ENCODE results near the gene MRAP.

The MRAP gene

DNA sequence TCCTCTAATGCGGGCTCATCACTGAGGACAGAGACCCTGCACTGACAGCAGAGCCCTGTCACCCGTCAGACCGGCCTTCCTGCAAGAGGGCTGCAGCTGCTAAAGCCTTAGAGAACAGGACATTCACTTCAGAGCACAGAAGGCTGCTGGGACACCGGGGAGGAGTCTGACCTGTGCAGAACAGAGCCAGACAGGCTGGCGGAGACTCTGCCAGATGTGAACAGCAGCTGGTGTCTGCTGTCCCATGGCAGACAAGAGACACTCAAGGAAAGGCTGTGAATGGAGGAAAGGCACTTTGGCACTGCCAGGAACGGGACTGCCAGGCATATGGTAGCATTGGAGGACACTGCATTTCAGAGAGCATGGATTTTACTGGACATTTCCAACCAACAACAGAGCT, 21.4 kb downstream of the MRAP start:
- no peak for TF ChIP-seq CTCF (conservative IDR thresholded peaks at IDR 0.05; ENCODE audit: control insufficient read depth, insufficient read depth, low read depth, low read length)
- H3K4me3 ChIP-seq (ENCODE audit: control insufficient read depth, low read depth, low read length), result no peak overlapping the region
- no peak for DNase-seq (ENCODE audit: low read depth)

GRCh38 chr21:32320726-32321125, 22.1 kb downstream of the MRAP start:
- no peak for DNase-seq (ENCODE audit: low read depth)
- TF ChIP-seq CTCF (conservative IDR thresholded peaks at IDR 0.05; ENCODE audit: control insufficient read depth, insufficient read depth, low read depth, low read length), result no peak

GRCh38 chr21:32321480-32321879, 22.8 kb downstream of the MRAP start:
- no peak overlapping the region for H3K4me3 ChIP-seq (ENCODE audit: control insufficient read depth, low read depth, low read length)
- no peak for DNase-seq (ENCODE audit: low read depth)
- TF ChIP-seq CTCF (conservative IDR thresholded peaks at IDR 0.05; ENCODE audit: control insufficient read depth, insufficient read depth, low read depth, low read length), result no peak

More at GRCh38 chr21:32320726-32321125, 22.1 kb downstream of the MRAP start:
- H3K4me3 ChIP-seq (ENCODE audit: control insufficient read depth, low read depth, low read length), result no peak overlapping the region

DNA sequence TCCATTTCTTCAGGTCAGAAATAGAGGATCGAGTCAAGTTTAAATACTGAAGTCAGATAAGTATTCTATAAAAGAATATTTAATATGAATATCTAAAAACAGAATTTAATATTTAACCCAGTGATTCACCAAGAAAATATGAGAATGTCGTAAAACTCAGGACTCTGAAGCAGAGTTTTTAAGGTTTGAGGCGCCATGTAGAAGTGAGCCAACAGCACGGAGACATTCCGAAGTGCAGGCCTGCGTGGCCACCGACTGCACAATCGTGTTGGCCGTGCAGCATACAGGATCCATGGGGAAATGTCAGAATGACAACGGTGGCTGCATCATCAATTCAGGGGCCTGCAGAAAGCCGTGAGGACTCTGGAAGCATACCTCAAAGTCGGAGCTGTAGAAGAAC, 23.4 kb downstream of the MRAP start:
- no peak for TF ChIP-seq CTCF (conservative IDR thresholded peaks at IDR 0.05; ENCODE audit: control insufficient read depth, insufficient read depth, low read depth, low read length)
- DNase-seq (ENCODE audit: low read depth), result no peak
- H3K4me3 ChIP-seq (ENCODE audit: control insufficient read depth, low read depth, low read length), result no peak overlapping the region

DNA sequence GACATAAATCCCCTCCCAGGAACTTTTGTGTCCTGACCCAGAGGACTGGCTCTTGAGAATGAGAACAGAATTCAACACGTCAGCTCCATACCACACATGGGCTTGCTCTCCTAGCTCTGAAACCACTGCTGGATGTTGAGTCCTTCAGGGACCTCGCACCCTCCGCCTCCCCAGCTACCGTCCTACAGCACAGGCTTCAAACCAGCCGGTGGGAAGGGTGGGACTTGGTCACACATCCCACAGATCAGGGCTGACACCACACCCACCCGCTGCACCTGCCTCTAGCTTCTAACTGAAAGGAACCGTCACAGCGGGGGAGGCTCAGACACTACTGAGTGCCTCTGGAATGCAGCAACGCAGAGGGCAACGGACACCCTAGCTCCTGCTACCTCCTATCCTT, 24.0 kb downstream of the MRAP start:
- no peak for DNase-seq (ENCODE audit: low read depth)
- no peak overlapping the region for H3K4me3 ChIP-seq (ENCODE audit: control insufficient read depth, low read depth, low read length)
- TF ChIP-seq CTCF (conservative IDR thresholded peaks at IDR 0.05; ENCODE audit: control insufficient read depth, insufficient read depth, low read depth, low read length), result no peak

DNA sequence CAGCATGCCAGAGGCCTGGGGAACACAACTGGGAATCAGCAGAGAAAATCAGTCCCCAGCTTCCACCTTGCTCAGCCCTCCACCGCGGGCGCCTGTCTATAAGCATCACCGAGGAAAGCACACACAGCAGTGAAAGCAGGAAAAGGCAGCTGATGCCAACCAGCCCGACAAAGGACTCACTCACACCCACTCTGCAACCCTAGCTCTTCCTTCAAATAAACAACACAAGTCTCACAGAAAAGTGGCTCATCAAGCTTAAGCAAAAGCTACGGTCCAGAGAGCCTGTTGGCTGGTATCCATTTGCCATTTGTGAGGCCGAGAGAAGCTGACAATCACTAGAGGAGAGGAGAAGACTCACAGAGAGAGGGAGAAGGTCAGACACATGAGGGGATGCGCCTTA, 27.1 kb downstream of the MRAP start:
- DNase-seq (ENCODE audit: low read depth), result no peak
- no peak for TF ChIP-seq CTCF (conservative IDR thresholded peaks at IDR 0.05; ENCODE audit: control insufficient read depth, insufficient read depth, low read depth, low read length)
- H3K4me3 ChIP-seq (ENCODE audit: control insufficient read depth, low read depth, low read length), result no peak overlapping the region

- peak; percentile 57 for DNase-seq (ENCODE audit: low read depth)
- no peak for TF ChIP-seq CTCF (conservative IDR thresholded peaks at IDR 0.05; ENCODE audit: control insufficient read depth, insufficient read depth, low read depth, low read length)
Observed at GRCh38 chr21:32328595-32328994, 29.9 kb downstream of the MRAP start.

More at GRCh38 chr21:32328595-32328994, 29.9 kb downstream of the MRAP start:
- H3K4me3 ChIP-seq (ENCODE audit: control insufficient read depth, low read depth, low read length), result no peak overlapping the region
